HepG2 (cell line): ENCODE results near the gene DPM2. TPM values are rescaled to one million over a fixed set of nuclear protein-coding genes. Genes with fewer than 3 reads are reported as not detected.

Experiments used
- BCLAF1 ChIP-seq: fragments of 450-650 bp; IDR thresholded peaks from 2 replicates; pipeline ENCODE4 v1.6.1; 2017; ENCODE audit warnings: mild to moderate bottlenecking
- DR1 ChIP-seq: sonication (generic); formaldehyde crosslinking; IDR thresholded peaks from 2 replicates; pipeline ENCODE4 v1.8.0; 2021; ENCODE audit warnings: mild to moderate bottlenecking, missing genetic modification reagents, inconsistent platforms
- ISL2 ChIP-seq: sonication (generic); formaldehyde crosslinking; IDR thresholded peaks from 2 replicates; pipeline ENCODE4 v1.5.0; 2020; ENCODE audit warnings: missing genetic modification reagents
- MAF1 ChIP-seq: sonication (generic); formaldehyde crosslinking; IDR thresholded peaks from 2 replicates; pipeline ENCODE4 v1.5.0; 2020; ENCODE audit warnings: missing genetic modification reagents, borderline replicate concordance
- MIER2 ChIP-seq: IDR thresholded peaks from 2 replicates; pipeline ENCODE4 v1.6.1; 2016; ENCODE audit warnings: missing biosample characterization, missing genetic modification reagents
- MTERF4 ChIP-seq: sonication (generic); formaldehyde crosslinking; IDR thresholded peaks from 2 replicates; pipeline ENCODE4 v1.8.0; 2023; ENCODE audit warnings: mild to moderate bottlenecking, missing genetic modification reagents
- MZF1 ChIP-seq: sonication (generic); formaldehyde crosslinking; IDR thresholded peaks from 2 replicates; pipeline ENCODE4 v1.8.1; 2023; ENCODE audit warnings: mild to moderate bottlenecking, missing genetic modification reagents, borderline replicate concordance
- SYNCRIP ChIP-seq: fragments of 200-400 bp; formaldehyde crosslinking; IDR thresholded peaks from 2 replicates; pipeline ENCODE4 v1.6.1; 2018; ENCODE audit warnings: mild to moderate bottlenecking, low read depth, low read length; ENCODE audit not compliant: insufficient read depth
- TRAFD1 ChIP-seq: sonication (generic); formaldehyde crosslinking; IDR thresholded peaks from 2 replicates; pipeline ENCODE4 v1.5.1; 2020; ENCODE audit warnings: missing genetic modification reagents, mild to moderate bottlenecking, borderline replicate concordance
- ZBTB21 ChIP-seq: sonication (generic); formaldehyde crosslinking; IDR thresholded peaks from 2 replicates; pipeline ENCODE4 v1.4.0; 2020; ENCODE audit warnings: missing genetic modification reagents
- ZNF407 ChIP-seq: sonication (generic); formaldehyde crosslinking; IDR thresholded peaks from one replicate; pipeline ENCODE4 v1.5.1; 2020; ENCODE audit warnings: mild to moderate bottlenecking, missing genetic modification reagents; ENCODE audit errors: not compliant biosample characterization
- ZNF484 ChIP-seq: sonication (generic); formaldehyde crosslinking; IDR thresholded peaks from 2 replicates; pipeline ENCODE4 v1.5.1; 2020; ENCODE audit warnings: mild to moderate bottlenecking, low read depth, missing genetic modification reagents, borderline replicate concordance
- polyA plus RNA-seq, 8 experiments: library from polyadenylated mRNA; depleted of rRNA in 3 of 8; stranded (reverse) in 7 of 8; unstranded in 1 of 8; fragments of >200 nt; fragmentation: Illumina TruSeq in 4 of 8; extraction: Trizol in 4 of 8; gene quantifications; 2 replicates each; pipeline versions ENCODE4 v1.2.1 to v1.2.3, GENCODE V29; 2011 to 2016; ENCODE audit warnings: low read depth in 4 of 8, missing spikeins in 1 of 8, mixed read lengths in 1 of 8; ENCODE audit not compliant: insufficient read depth in 1 of 8
- total RNA-seq, 5 experiments: library from RNA; depleted of rRNA; stranded (reverse); fragments of >200 nt; fragmentation: Illumina TruSeq; extraction: Trizol; gene quantifications; 2 replicates each; pipeline ENCODE4 v1.2.3, GENCODE V29; 2016; ENCODE audit warnings: low read depth in 1 of 5

Gene DPM2
- total and polyA plus RNA-seq, 2 of the 13 experiments (the other 11 are each of a cell fraction or from before 2014, with no cell fraction given) = 24.8 to 35.3 TPM

GRCh38 chr9:127903557-127904475 lies 33.8 kb downstream of the DPM2 start (continued):
- TF ChIP-seq ZNF407 (CRISPR knock-in tag) (peak; percentile 84), MZF1 (CRISPR knock-in tag) (0 out of 2 replicates have a peak, but pooled peaks have one; percentile 26), ZNF484 (CRISPR knock-in tag) (no peak), TRAFD1 (CRISPR knock-in tag) (no peak), MAF1 (CRISPR knock-in tag) (no peak), SYNCRIP (no peak), MTERF4 (CRISPR knock-in tag) (no peak), DR1 (no peak; the same call in 1 of the 2 replicates), BCLAF1 (no peak), MIER2 (CRISPR knock-in tag) (no peak), ISL2 (CRISPR knock-in tag) (peak; percentile 23; the same call in 1 of the 2 replicates), ZBTB21 (CRISPR knock-in tag) (no peak)
